H1 (cell line): ENCODE data around the gene TMEM272. TPM values are rescaled to one million over a fixed set of nuclear protein-coding genes. Genes with fewer than 3 reads are reported as not detected.

Source experiments
- CTCF ChIA-PET: fragments of 300-600 bp; sonication (Branson Sonifier 250); formaldehyde crosslinking; loops from one replicate; lab custom pipeline; 2021; ENCODE audit not compliant: partially characterized antibody; lab: Charles Lee
- POLR2A ChIA-PET: fragments of 300-600 bp; sonication (Branson Sonifier 250); formaldehyde crosslinking; loops from one replicate; lab custom pipeline; 2021; ENCODE audit warnings: inconsistent platforms; ENCODE audit not compliant: partially characterized antibody; lab: Charles Lee
- DNase-seq, 2 experiments: peaks; one replicate each; pipeline versions ENCODE4 v3.0.0 to v3.0.0-alpha.2; 2010 to 2022; ENCODE audit warnings: low spot score in 2 of 2, low read depth in 1 of 2, mixed read lengths in 1 of 2
- FAIRE-seq: peaks from 2 replicates; lab custom pipeline; 2011; peaks lifted over from hg19 to GRCh38; lab: Jason Lieb, UNC
- H2AFZ ChIP-seq: 2 replicates; pipeline ENCODE4 v1.8.1; 2012; ENCODE audit warnings: low read length, inconsistent platforms
- H2AK5ac ChIP-seq: 2 replicates; pipeline ENCODE4 v1.6.1; 2013; ENCODE audit warnings: low read depth, low read length
- H2BK120ac ChIP-seq: replicated peaks from 2 replicates; pipeline ENCODE3; 2013; ENCODE audit warnings: low read depth, low read length, inconsistent platforms
- H2BK12ac ChIP-seq: 2 replicates; pipeline ENCODE4 v1.6.1; 2013; ENCODE audit warnings: low read depth, low read length
- H2BK15ac ChIP-seq: 2 replicates; pipeline ENCODE4 v1.6.1; 2013; ENCODE audit warnings: low read length
- H2BK20ac ChIP-seq: 2 replicates; pipeline ENCODE4 v1.6.1; 2013; ENCODE audit warnings: low read length
- H2BK5ac ChIP-seq: 2 replicates; pipeline ENCODE4 v1.6.1; 2013; ENCODE audit warnings: low read depth, low read length
- H3K14ac ChIP-seq: 2 replicates; pipeline ENCODE4 v1.6.1; 2013; ENCODE audit warnings: inconsistent platforms; ENCODE audit not compliant: insufficient read length
- H3K18ac ChIP-seq: 2 replicates; pipeline ENCODE4 v1.6.1; 2013; ENCODE audit warnings: low read length; ENCODE audit errors: extremely low read depth
- H3K23ac ChIP-seq: 2 replicates; pipeline ENCODE4 v1.6.1; 2013; ENCODE audit warnings: inconsistent platforms; ENCODE audit not compliant: insufficient read length
- H3K23me2 ChIP-seq: 2 replicates; pipeline ENCODE4 v1.6.1; 2013; ENCODE audit warnings: low read depth, low read length
- H3K27ac ChIP-seq: 2 replicates; pipeline ENCODE4 v1.6.1; 2011; ENCODE audit warnings: low read depth, low read length, inconsistent platforms
- H3K27me3 ChIP-seq, 4 experiments: replicated peaks in 1 of 4; 1 replicate in 1 of 4; 2 replicates in 3 of 4; pipeline versions ENCODE4 v1.6.1 to v1.8.1; 2011 to 2013; ENCODE audit warnings: low read length in 3 of 4, mild to moderate bottlenecking in 3 of 4, inconsistent platforms in 2 of 4, mixed read lengths in 2 of 4, moderate library complexity in 1 of 4; ENCODE audit not compliant: control insufficient read depth in 3 of 4, insufficient read depth in 3 of 4; ENCODE audit errors: extremely low read depth in 1 of 4
- H3K36me3 ChIP-seq, 4 experiments: 2 replicates each; pipeline versions ENCODE4 v1.6.1 to v1.8.1; 2011 to 2013; ENCODE audit warnings: mild to moderate bottlenecking in 4 of 4, low read length in 3 of 4, moderate library complexity in 2 of 4, control low read depth in 1 of 4, inconsistent platforms in 1 of 4; ENCODE audit not compliant: insufficient read depth in 4 of 4, control insufficient read depth in 2 of 4
- H3K4ac ChIP-seq: replicated peaks from 2 replicates; pipeline ENCODE3; 2013; ENCODE audit warnings: low read length, low read depth, mixed read lengths, inconsistent platforms; ENCODE audit not compliant: insufficient read length
- H3K4me1 ChIP-seq, 4 experiments: replicated peaks in 1 of 4; 1 replicate in 1 of 4; 2 replicates in 3 of 4; pipeline versions ENCODE4 v1.6.1 to v1.8.1; 2011 to 2013; ENCODE audit warnings: low read length in 3 of 4, inconsistent platforms in 2 of 4, mixed read lengths in 1 of 4; ENCODE audit not compliant: insufficient read depth in 4 of 4, control insufficient read depth in 3 of 4
- H3K4me2 ChIP-seq, 2 experiments: 2 replicates each; pipeline versions ENCODE4 v1.6.1 to v1.8.1; 2011 to 2013; ENCODE audit warnings: low read depth in 2 of 2, low read length in 2 of 2, control low read depth in 1 of 2, inconsistent platforms in 1 of 2, mild to moderate bottlenecking in 1 of 2; ENCODE audit not compliant: insufficient read depth in 1 of 2
- H3K4me3 ChIP-seq, 4 experiments: fragments of 200-600, 300-600 bp in 1 of 4; sonication (generic), shearing (Covaris generic), sonication (Bioruptor Twin) in 1 of 4; 2 replicates each; pipeline versions ENCODE4 v1.5.1 to v1.8.1; 2011 to 2016; ENCODE audit warnings: low read length in 4 of 4, low read depth in 3 of 4, control low read depth in 2 of 4, inconsistent platforms in 2 of 4, mild to moderate bottlenecking in 2 of 4, mixed read lengths in 1 of 4, moderate library complexity in 1 of 4; ENCODE audit not compliant: insufficient read depth in 2 of 4; ENCODE audit errors: extremely low read depth in 1 of 4
- H3K56ac ChIP-seq: replicated peaks from 2 replicates; pipeline ENCODE3; 2013; ENCODE audit warnings: low read depth, mild to moderate bottlenecking, mixed read lengths, low read length, inconsistent platforms; ENCODE audit not compliant: insufficient read length
- H3K79me1 ChIP-seq: 2 replicates; pipeline ENCODE4 v1.6.1; 2013; ENCODE audit warnings: low read depth, low read length, control low read depth
- H3K79me2 ChIP-seq, 2 experiments: 2 replicates each; pipeline versions ENCODE4 v1.6.1 to v1.8.1; 2012 to 2013; ENCODE audit warnings: low read length in 2 of 2, mild to moderate bottlenecking in 2 of 2, inconsistent platforms in 1 of 2; ENCODE audit not compliant: insufficient read depth in 2 of 2, control insufficient read depth in 1 of 2
- H3K9ac ChIP-seq, 4 experiments: replicated peaks in 1 of 4; 1 replicate in 1 of 4; 2 replicates in 3 of 4; pipeline versions ENCODE4 v1.6.1 to v1.8.1; 2011 to 2013; ENCODE audit warnings: low read depth in 3 of 4, low read length in 3 of 4, control low read depth in 2 of 4, mild to moderate bottlenecking in 2 of 4, moderate library complexity in 2 of 4, inconsistent platforms in 1 of 4; ENCODE audit errors: extremely low read depth in 1 of 4
- H3K9me3 ChIP-seq, 2 experiments: 2 replicates each; pipeline versions ENCODE4 v1.6.1 to v1.8.1; 2012 to 2013; ENCODE audit warnings: mild to moderate bottlenecking in 2 of 2, moderate library complexity in 2 of 2, control low read depth in 1 of 2, inconsistent platforms in 1 of 2, low read depth in 1 of 2, low read length in 1 of 2, mixed read lengths in 1 of 2; ENCODE audit not compliant: insufficient read depth in 2 of 2
- H4K20me1 ChIP-seq, 2 experiments: replicated peaks in 1 of 2; 2 replicates each; pipeline versions ENCODE3 to v1.8.1; 2011 to 2013; ENCODE audit warnings: inconsistent platforms in 2 of 2, low read length in 2 of 2, mild to moderate bottlenecking in 1 of 2; ENCODE audit not compliant: insufficient read depth in 2 of 2, control insufficient read depth in 1 of 2
- H4K5ac ChIP-seq: 2 replicates; pipeline ENCODE4 v1.6.1; 2013; ENCODE audit warnings: low read length, low read depth, mixed read lengths, inconsistent platforms; ENCODE audit not compliant: insufficient read length
- H4K8ac ChIP-seq: 2 replicates; pipeline ENCODE4 v1.8.0; 2013; ENCODE audit warnings: mild to moderate bottlenecking, moderate library complexity, low read length, inconsistent platforms; ENCODE audit not compliant: insufficient read depth; ENCODE audit errors: extremely low read depth
- H4K91ac ChIP-seq: replicated peaks from 2 replicates; pipeline ENCODE3; 2013; ENCODE audit warnings: low read length, mixed read lengths, inconsistent platforms; ENCODE audit not compliant: insufficient read length
- BACH1 ChIP-seq: IDR thresholded peaks from 2 replicates; pipeline ENCODE4 v1.6.1; 2012; ENCODE audit warnings: low read length, improper control_type of control experiment
- CHD2 ChIP-seq: IDR thresholded peaks from 2 replicates; pipeline ENCODE4 v1.6.1; 2012; ENCODE audit warnings: low read length, improper control_type of control experiment
- EZH2 ChIP-seq: fragments of 200-600 bp; sonication (generic); IDR thresholded peaks from 2 replicates; pipeline ENCODE4 v1.7.1; 2012; ENCODE audit warnings: low read depth, mild to moderate bottlenecking, moderate library complexity, low read length, inconsistent platforms; ENCODE audit not compliant: severe bottlenecking
- POLR2A ChIP-seq, 2 experiments: IDR thresholded peaks; 1 replicate in 1 of 2; 2 replicates in 1 of 2; pipeline ENCODE4 v1.6.1; 2011; ENCODE audit warnings: low read depth in 2 of 2, low read length in 2 of 2, mild to moderate bottlenecking in 2 of 2; ENCODE audit errors: control extremely low read depth in 1 of 2
- RAD21 ChIP-seq, 2 experiments: IDR thresholded peaks in 1 of 2; conservative IDR thresholded peaks in 1 of 2; 2 replicates each; pipeline ENCODE4 v1.6.1; 2011; ENCODE audit warnings: low read depth in 2 of 2, low read length in 2 of 2, improper control_type of control experiment in 1 of 2, inconsistent platforms in 1 of 2, mild to moderate bottlenecking in 1 of 2, moderate library complexity in 1 of 2
- TBP ChIP-seq: IDR thresholded peaks from 2 replicates; pipeline ENCODE4 v1.6.1; 2011; ENCODE audit warnings: low read depth, low read length, improper control_type of control experiment
- WGBS, 2 experiments: shearing (Covaris generic) in 1 of 2; methylation state at CpG; one replicate each; pipeline versions ENCODE4 v1.1.6 to v1.1.7; 2013 to 2015; ENCODE audit warnings: low lambda C conversion rate in 2 of 2, mixed read lengths in 2 of 2, inconsistent platforms in 1 of 2, low coverage in 1 of 2, missing lambda C conversion rate in 1 of 2; ENCODE audit not compliant: insufficient replicate concordance in 2 of 2, insufficient coverage in 1 of 2, insufficient read length in 1 of 2; ENCODE audit errors: extremely low coverage in 1 of 2, missing lambda C conversion rate in 1 of 2; 5-methylcytosine and 5-hydroxymethylcytosine counted together
- polyA plus RNA-seq, 7 experiments: library from polyadenylated mRNA; depleted of rRNA in 3 of 7; stranded (reverse) in 5 of 7; unstranded in 2 of 7; fragments of >200 nt in 5 of 7; fragments of 200-250 nt in 2 of 7; gene quantifications; 1 replicate in 5 of 7; 2 replicates in 1 of 7; 4 replicates in 1 of 7; pipeline versions ENCODE4 v1.2.1 to v1.2.3, GENCODE V29; 2011 to 2013; ENCODE audit warnings: missing spikeins in 2 of 7, mixed read lengths in 2 of 7
- total RNA-seq: library from RNA; stranded (reverse); fragmentation: NEBNext Ultra II Directional; extraction: Animal tissue kit (Norgen Biotek cat#: 25700); gene quantifications from 2 replicates; pipeline ENCODE4 v1.2.1, GENCODE V29; 2021
- TF ChIP-seq, protein P1 (sequence below), 3 experiments: IDR thresholded peaks; 1 replicate in 2 of 3; 2 replicates in 1 of 3; pipeline versions ENCODE4 v1.5.1 to v1.6.1; 2011; ENCODE audit warnings: low read length in 3 of 3, mild to moderate bottlenecking in 3 of 3, inconsistent platforms in 2 of 3, low read depth in 1 of 3, moderate library complexity in 1 of 3; ENCODE audit not compliant: insufficient read depth in 1 of 3; ENCODE audit errors: control extremely low read depth in 1 of 3

TMEM272 gene
- total and polyA plus RNA-seq, 2 of the 8 experiments (the other 6 are each of a cell fraction or from before 2014, with no cell fraction given) = 0.05 TPM; not detected in 1

DNA sequence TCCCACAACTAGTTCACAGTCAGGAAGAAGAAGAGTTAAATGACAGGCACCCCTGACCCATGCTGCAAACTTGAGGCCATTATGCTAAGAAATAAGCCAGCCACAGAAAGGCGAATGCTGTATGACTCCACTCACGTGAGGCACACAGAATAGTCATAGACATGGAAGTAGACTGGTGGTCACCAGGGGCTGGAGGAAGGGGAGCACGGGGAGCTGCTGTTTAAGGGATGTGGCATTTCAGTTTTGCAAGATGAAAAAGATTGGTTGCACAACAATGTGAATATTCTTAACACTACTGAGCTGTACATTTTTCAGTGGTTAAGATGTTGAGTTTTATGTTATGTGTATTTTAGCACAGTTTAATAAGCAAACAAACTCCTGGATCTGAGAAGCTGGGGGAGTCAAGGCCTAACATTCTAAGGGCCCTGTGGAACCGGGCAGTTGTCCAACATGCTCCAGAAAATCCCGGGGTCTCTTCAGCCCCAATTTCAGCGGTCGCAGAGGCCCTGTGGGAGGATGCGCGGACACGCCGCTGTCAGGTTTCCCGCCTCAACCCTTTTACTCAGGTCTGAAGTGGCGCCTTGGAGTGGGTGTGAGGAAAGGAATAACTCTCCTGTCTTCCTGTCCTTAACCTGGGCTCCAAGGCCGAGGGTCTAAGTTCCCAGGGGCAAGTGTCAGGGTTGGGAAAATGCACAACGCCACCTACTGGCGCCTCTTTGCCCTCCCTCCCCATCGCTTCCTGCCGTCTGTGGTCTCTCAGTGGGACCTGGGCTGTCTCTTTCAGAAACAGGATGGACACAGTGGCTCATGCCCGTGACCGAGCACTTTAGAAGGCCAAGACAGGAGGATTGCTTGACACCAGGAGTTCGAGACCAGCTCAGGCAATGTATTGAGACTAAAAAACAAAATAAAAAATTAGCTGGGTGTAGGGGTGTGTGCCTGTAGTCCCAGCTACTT is 4.4 kb upstream of the TMEM272 start:
- peak; percentile 94 for FAIRE-seq
- WGBS, 2 experiments = 48% methylated on average over 21 of the region's 21 CpGs; no CpG with 5 or more reads in 1 of the 2 experiments
- Histone ChIP-seq H2AK5ac (no peak overlapping the region), H3K56ac (no peak overlapping the region), H2BK120ac (no peak overlapping the region), H3K27ac (no peak overlapping the region), H4K91ac (no peak overlapping the region), H2BK15ac (no peak overlapping the region), H3K27me3 (no peaks in the 10 kb centered on the region), H3K79me1 (no peaks in the 10 kb centered on the region), H3K23ac (no peak overlapping the region), H3K79me2 (no peaks in the 10 kb centered on the region), H3K9me3 (peaks cover 3% of the 10 kb centered on the region in 2 experiments; a peak in 1 of 4 replicates), H3K18ac (no peak overlapping the region), H2BK5ac (no peak overlapping the region), H4K8ac (peak overlapping the region; percentile 74), H3K9ac (no peak overlapping the region), H3K4me2 (no peak overlapping the region), H4K20me1 (no peaks in the 10 kb centered on the region), H3K14ac (no peak overlapping the region), H3K4ac (no peak overlapping the region), H3K36me3 (no peaks in the 10 kb centered on the region), H2BK12ac (no peak overlapping the region), H2AFZ (0 out of 2 replicates have a peak overlapping the region, but pooled peaks have one; percentile 81), H3K4me3 (no peak overlapping the region), H3K4me1 (0 out of 7 replicates have a peak, but pooled peaks cover 0 to 2% (median 0%) of the 10 kb centered on the region in 4 experiments), H2BK20ac (0 out of 2 replicates have a peak overlapping the region, but pooled peaks have one; percentile 35), H3K23me2 (no peaks in the 10 kb centered on the region), H4K5ac (no peak overlapping the region)
- DNase-seq = peak; percentile 67 to 90
- ChIA-PET CTCF (interaction anchor here (0.7 to 3.5 kb wide), 19 partner anchors 10 to 279 kb away, joined by 3 to 18 read pairs (median 5); partner anchors contain the start of gene CCDC70), POLR2A (no interaction called here)
- TF ChIP-seq CHD2 (0 out of 2 replicates have a peak, but pooled peaks have one; percentile 32), RAD21 (IDR thresholded peaks at IDR 0.05 in 1 of 2, conservative IDR thresholded peaks at IDR 0.05 in 1 of 2; ENCODE audit: low read depth in 2 of 2, low read length in 2 of 2) (peak; percentile 63 to 71), BACH1 (peak; percentile 43; the same call in 1 of the 2 replicates), POLR2A (IDR thresholded peaks at IDR 0.05; ENCODE audit: control extremely low read depth in 1 of 2, low read depth in 2 of 2, low read length in 2 of 2) (no peak), TBP (peak; percentile 51; the same call in 1 of the 2 replicates), EZH2 (no peak)
- TF ChIP-seq, protein P1, sequence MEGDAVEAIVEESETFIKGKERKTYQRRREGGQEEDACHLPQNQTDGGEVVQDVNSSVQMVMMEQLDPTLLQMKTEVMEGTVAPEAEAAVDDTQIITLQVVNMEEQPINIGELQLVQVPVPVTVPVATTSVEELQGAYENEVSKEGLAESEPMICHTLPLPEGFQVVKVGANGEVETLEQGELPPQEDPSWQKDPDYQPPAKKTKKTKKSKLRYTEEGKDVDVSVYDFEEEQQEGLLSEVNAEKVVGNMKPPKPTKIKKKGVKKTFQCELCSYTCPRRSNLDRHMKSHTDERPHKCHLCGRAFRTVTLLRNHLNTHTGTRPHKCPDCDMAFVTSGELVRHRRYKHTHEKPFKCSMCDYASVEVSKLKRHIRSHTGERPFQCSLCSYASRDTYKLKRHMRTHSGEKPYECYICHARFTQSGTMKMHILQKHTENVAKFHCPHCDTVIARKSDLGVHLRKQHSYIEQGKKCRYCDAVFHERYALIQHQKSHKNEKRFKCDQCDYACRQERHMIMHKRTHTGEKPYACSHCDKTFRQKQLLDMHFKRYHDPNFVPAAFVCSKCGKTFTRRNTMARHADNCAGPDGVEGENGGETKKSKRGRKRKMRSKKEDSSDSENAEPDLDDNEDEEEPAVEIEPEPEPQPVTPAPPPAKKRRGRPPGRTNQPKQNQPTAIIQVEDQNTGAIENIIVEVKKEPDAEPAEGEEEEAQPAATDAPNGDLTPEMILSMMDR (IDR thresholded peaks at IDR 0.05; ENCODE audit: control extremely low read depth in 1 of 3, insufficient read depth in 1 of 3, low read depth in 1 of 3, low read length in 3 of 3) = peak; percentile 80 to 99 (median 97)
